GM21723 (cell line): ENCODE measurements around the gene MET.

Source experiments
- ATAC-seq: cut with Tn5 transposase; IDR thresholded peaks from one replicate; pipeline ENCODE4 v1.9.1; 2021; ENCODE audit warnings: mild to moderate bottlenecking, moderate library complexity; ENCODE audit not compliant: unreplicated experiment

The MET gene

DNA sequence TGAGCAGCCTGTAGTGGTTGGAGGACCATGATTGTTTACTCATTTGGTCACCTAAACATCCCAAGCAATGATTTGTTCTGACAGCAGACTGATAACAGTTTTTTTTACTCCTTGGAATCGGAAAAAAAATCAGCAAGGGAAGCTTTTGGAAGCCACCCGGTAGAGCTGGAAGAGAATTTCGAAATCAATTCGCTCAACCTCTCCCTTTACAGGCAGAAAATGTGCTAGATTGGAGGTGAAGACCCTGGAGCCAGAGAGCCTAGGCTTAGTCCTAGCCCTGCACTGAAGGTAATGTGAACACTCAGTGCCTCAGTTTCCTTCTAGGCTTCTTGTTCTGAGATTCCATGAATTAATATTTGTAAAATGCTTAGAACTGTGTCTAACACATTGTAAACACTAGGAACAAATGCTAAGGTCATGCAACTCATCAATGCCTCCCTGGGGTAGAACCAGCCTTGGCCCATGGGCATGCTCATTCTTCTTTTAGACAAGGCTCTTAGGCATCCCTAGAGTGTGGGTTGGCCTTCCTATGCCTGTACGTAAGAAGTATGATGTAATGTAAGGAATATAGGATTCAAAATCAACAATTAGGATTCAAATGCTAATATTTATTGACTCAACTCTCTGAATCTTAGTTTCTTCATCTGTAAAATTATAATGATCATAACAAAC lies 52.7 kb downstream of the MET start:
- no peak for ATAC-seq

DNA sequence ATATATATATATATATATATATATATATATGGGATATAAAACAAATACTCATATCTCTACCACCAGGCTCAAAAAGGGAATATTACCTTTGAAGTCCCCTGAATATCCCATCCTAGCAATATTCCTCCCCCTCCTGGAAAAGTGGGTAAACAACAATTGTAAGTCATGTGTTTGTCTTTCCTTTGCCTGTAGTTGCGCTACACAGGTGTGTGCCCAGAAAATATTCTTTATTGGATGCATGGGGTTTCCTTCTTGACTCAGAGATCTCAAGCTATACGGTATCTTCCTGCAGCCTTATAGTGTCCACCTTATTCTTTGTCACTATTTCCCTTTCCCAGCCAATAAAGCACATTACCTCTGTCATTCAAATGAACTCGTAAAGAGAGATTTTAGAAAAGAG lies 54.2 kb downstream of the MET start:
- no peak for ATAC-seq

DNA sequence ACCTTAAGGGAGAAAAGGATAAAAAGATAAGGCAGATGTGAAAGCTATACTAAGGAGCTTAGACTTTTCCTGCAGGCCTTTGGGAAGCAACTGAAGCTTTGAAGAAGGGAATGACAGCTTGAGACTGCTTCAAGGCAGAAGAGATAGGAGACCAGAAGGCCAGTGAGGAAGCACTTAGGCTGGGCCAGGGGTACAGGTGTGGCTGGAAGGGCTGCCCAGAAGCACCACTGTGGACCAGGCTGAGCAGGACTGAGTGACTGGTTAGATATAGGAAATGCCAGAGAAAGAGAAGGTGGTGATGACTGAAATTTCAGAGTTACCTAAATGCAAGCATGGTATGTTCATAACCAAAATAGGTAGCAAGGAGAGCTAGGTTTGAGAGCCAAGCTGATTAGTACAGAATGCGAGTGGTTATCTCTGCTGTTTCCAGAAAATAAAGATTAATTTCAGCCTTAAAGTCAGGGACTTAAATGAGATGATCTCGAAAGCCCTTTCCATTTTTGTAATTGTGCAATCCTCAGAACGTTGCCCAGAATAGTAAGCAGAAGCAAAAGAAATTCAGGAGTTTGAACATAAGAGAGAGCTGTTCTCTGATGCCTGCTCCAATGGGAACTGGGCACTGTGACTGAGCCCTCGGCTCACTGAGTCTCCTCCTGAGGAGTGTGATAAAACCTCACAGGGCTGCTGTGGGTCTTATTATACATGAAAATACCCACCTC lies 54.9 kb downstream of the MET start:
- no peak for ATAC-seq

DNA sequence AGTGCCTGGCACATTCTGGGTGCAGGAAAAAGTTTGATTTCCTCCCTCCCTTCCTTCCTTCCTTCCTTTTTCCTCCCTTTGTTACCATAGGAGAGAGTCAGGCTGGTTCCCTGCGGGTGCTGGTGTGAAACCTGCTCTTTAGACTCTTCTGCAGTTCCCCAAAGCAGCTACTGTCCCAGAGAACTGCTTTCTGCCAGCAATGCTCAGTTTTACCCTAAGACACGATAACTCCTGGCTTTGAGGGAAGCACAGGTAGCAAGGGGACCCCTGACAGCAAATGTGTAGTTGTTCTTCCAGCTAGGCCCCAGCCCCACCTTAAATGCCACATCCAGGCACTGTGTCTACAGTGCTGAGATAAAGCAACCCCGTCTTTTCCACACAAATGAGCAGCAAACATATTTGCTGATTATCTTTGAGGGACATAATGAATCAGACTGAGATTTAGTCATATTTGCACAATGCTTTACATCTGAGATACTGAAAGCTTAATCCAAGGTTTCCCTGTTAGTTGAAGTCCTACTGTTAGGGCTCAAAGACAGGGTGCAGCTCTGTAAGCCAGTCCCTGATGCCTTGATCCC lies 55.5 kb downstream of the MET start:
- no peak for ATAC-seq

DNA sequence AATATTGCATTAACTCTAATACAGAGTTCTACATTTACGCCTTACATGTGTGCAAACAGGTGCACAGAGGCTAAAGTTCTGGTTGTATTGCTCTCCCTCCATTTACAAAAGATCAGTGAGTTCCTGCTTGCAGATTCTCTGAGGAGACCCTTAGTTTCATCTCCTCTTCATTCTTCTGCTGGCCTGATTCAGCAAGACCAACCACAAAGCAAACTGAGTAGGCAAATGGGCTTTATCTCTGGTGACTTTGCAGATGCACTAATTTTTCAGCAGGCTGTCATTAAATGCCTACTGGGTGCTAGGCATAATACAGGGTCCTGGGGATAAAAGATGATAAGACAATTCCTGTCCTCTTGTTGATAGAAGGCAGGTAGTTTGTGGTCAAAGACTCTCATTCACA lies 56.4 kb downstream of the MET start:
- ATAC-seq = no peak

DNA sequence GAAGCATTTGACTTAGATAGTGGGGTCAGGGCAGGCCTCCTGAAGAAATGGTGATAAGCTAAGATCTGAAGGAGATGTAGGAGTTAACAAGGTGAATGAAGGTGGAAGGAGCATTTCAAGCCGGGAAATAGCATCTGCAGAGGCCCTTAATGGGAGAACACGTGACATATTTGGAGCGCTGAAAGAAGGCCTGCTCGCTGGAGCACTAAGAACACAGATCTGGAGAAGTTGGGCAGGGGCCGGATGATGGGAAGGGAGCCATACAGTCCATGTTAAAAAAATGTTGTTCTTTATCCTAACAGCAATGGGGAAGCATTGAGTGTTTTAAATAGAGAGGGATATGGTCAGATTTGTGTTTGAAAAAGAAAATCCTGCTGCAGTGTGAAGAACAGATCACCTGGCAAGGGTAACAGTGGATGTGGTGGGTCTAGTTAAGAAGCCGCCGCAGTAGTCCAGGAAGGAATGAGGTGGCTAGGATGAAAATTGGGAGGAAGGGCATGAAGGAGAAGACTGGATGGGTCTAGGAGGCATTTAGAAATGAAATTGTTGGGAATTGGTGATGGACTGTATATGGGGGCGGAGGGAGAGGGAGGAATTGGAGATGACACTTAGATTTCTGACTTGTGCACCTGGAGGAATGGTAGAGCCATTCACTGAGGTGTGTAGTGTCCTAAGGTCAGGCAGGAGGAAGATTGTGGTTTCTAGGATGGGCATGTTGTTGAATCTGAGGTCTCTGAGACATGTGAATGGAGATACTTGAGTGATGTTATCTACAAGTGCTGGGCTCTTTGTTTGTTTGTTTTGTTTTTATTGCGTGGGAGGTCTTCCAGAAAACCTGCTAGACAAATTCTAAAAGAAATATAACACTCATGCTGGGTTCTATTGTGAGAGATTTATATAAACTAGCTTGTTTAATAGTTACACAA lies 58.4 kb downstream of the MET start:
- ATAC-seq = no peak

DNA sequence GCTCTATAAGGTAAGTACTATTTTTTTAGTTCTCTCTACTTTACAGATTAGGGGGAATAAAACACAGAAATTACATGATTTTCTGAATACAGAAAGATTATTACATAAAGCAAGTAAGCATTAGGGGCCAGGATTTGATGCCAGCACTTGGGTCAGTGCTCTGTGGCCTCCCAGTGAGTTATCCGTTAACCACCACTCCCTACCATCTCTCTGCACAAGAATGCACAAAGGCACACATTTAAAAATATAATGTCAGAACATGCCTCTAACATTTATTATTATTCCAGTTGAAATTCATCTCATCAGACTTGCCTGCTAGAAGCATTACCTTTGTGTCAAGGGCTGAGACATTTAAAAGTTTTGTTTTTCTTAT lies 59.0 kb downstream of the MET start:
- no peak for ATAC-seq

DNA sequence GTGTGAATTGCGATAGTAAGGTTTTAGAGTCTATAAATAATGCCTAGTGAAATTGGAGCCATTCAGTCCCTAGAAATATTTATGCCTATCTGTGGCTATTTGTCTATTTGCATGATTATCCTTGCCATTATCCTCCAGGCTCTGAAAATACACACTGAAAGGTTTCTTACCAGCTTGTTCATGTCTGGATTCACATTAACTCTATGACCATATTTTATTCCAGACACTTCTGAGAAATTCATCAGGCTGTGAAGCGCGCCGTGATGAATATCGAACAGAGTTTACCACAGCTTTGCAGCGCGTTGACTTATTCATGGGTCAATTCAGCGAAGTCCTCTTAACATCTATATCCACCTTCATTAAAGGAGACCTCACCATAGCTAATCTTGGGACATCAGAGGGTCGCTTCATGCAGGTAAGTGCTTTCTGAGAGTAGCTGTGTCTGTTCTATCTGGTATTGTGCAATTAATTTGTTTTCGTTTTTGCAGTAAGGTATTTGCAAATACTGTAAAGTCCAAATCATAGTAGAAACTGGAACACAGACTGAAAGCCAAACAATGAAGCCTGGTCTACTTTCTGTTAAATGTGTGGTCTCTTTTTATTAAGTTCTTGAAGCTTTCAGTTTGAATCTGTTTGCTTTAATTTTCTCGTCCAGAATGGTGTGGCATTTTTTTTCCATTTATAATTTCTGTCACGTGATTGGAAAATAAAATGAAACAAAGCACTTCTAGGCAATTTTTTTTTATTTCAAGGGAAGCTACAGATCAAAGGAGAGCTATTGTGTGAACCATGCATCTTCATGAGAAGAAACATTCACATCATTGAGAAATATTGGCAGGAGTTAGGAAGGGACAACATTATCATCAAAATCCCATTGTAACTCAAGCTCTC lies 59.7 kb downstream of the MET start:
- ATAC-seq = no peak

DNA sequence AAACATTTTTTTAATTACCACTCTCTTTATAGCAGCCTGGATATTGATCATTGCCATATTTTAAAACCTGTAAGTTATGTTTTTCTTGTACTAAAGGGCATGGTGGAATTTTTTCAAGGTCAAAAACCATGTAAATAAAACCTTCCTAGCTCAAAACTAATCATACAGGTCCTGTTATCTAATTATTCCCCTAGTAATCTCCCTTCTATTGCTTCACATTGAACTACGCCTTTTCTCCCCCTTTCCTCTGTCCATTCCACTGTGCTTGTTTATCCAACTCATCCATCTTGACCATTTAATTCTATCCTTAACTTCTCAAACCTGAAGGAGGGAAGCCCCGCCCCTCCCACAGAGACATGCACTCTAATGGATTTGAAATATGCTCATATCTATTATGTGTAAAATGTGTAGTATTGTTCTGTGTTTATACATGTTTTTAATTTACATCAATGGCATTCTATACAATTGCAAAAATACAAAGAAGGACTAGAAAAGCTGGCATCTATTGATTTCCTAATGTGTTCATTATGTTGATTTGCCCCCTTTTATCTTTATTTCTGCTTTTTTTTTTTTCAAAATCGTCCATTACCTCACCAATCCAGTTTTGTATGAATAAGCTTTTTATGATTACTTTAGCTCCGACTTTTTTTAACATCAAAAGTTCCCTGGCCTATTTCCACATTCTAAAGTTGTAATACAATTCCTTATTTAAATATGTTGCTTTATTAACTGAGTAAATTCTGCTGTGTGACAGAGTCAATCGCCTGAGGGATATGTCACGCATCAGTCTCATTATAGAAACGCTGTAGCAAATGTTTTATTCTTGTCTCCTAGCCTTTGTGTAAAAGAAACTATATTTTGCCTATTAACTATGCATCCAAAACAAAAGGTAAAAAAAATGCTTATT lies 61.0 kb downstream of the MET start:
- no peak for ATAC-seq

DNA sequence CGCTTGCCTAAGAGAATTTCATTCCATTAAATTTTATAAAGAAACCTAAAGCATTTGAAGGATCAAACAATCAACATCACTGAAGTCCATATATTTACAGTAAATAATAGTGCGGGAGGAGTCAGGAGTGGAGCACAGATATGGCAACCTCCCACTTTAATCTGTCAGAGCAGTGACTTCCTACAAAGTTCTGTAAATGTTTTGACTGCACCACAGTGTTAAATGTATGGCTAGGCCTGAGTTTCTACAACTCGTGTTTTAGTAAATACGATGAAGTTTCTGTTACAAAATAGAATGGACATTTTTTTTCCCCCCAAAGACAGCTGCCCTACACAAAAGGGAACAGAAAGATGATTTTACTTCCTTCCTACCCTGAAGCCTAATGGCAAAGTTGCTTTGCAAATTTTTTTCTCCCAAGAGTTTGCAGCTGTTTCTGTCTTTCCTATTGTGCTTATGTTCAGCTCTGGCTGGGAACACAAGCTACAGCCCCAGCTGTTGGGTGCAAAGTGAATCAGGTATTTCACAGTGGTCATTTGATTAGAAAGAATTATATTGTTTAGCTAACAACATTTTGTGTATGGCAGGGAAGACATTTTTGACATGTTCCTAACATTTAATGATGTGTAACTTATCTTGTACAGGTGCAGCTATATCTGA lies 62.1 kb downstream of the MET start:
- ATAC-seq = no peak

DNA sequence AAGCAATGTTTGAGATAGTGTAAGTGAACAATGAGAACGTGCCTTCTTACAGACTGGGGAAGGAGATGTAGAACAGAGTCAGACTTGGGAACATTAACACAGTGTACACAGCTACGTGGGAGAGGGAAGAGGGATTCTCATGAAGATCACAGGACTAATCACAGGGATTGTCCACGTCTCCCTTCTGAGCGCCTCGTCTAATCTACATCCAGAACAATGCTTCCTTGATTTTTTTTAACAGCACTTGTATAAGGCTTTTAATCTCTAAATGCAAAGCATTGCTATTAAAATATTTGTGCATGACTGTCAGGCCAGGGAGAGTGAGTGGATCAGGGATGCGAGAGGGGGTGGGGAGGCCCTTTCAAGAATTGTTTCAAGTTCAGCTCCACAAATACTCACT lies 62.7 kb downstream of the MET start:
- no peak for ATAC-seq

DNA sequence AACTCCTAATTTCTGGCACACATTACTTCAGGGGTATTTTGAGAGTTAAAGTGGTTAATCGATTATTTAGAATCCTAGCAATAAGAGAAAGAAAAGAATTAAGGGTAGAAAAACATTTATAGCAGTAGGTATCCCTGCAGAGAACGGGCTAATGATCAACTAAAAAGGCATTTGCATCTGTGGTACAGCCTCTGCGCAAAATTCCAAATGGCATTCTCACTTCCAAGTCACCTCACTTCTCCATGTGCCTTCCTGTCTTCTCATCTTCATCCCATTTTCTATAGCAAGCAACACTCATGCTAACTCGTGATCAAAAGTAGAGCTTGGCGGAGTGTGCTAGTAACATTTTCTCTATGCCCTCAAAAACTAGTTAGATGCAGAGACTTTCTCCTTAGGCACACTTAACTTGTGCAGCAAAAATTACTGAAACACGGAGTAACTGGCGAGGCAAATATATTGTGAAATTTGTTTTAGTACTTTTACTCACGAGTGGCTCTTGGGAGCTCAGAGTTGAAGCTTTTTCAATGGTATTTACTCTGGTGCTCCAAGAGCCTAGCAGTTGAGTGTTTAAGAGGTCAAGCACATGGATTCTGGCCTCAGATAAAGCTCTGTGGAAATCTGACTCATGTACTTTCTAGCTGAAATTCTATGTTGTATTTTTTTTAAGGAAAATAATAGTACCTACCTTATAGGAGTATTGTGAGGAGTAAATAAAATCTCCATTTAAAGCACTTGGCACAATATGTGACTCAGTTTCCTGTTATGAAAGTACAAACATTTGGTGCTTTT lies 65.1 kb downstream of the MET start:
- ATAC-seq = no peak

DNA sequence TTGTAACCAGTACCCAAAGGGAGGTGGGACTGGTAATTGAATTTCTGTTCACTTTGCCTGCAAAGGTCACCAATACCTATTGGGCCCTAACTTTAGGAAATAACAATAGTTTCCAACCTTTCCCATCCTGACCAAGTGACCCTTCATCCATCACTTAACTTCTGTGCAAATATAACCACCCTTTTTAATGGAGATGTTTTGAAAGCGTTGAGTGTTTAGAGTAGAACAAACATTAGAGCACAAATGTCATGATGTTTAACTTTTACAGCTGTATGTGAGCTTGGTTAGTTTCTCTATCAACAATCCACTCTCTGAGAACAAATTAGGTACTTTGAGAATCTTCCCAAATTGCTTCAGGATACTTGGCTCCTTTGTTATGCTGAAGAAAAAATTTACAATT lies 66.4 kb downstream of the MET start:
- no peak for ATAC-seq

DNA sequence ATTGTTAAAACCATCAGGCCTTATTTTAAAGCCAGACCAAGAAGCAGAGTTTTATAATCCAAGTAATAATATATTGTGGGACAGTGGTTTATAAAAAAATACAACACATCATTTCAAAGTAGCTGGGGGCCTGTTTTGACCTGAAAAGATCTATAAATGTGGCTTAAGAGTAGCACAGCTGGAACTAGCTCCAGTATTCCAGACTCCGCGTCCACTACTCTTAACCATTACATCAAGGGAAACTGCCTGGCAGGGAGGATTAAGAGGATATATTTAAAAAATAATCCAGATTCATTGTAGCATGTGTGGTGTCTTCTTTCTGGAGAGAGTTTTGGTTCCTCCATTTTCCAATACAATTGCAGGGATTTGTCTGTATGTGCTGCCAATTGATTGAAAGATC lies 67.3 kb downstream of the MET start:
- no peak for ATAC-seq

DNA sequence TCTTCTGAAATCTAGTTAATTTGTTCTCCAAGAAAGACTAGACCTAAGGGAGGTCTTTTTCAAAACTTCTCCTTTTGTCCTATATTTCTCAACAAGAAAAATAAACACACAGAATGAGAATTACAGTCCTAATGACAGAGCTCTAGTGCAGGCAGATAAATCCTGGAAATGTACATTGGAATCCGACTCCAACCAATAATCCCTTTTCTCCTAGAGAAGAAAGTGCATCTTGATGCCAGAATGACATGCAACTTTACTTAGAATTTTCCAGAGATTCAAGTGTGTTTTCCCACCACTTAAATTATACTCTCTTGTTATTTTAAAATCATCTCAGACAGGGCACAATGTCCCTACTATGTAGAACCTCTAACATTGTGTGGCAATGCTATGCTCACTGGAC lies 68.2 kb downstream of the MET start:
- ATAC-seq = no peak

DNA sequence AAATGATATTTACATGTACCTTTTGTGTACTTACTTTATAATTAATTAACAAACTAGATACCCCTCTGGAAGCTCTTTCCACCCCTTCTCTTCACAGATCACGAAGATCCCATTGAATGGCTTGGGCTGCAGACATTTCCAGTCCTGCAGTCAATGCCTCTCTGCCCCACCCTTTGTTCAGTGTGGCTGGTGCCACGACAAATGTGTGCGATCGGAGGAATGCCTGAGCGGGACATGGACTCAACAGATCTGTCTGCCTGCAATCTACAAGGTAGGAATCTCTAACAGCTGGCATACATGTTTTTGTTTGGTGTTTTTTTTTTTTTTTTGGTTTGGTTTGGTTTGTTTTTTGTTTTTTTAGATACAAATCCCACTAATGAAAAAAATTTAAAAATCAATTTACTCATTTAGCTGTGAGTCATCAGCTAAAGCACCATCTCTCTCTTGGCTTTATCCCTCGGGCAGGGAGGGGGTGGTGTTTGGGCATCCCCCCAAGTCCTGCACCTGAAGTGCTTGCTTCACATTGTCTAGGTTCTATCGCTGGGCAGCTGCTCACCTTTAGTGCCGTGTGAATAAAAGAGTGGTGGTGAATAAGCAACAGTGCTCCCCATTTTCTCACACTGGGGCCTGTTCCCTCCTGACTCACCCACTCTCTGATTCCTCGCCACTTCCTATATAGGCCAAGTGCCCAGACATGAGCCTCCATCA lies 68.9 kb downstream of the MET start:
- no peak for ATAC-seq

DNA sequence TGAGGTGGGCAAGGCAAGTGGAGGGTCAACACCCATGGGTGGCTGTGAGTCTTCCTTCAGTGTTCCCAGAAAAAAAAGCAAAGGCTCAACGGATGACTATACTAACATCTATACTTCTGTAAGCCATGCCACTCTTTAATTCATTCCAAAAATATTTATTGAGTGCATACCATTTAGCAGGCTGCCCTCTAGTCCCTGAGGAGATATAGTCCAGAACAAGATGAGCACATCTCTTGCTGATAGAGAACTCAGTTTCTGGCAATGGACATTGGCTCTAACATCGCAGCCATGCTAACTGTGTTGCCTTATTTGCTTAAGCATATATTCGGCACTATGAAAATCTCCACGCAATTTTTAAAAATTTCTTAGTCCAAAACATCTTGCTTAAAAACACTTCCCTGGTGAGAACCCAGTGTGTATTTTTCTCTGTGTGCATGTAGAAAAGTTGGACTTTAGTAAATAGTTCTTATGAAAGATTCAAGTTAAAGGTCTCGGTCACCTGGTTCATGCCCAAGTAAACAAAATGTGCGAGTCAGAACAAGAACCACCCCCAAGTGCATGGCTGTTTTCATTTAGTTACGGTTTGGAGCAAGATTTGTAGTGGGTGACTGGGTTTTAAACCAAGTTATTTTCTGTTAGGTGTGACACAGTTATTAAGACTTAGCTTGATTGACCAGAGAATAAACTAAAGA lies 69.8 kb downstream of the MET start:
- ATAC-seq = no peak
